SK-N-MC (cell line): ENCODE measurements around the gene NFAT5.

Experiments
- FOXP2 ChIP-seq: optimal IDR thresholded peaks from 2 replicates; pipeline ENCODE3; 2011; ENCODE audit warnings: mild to moderate bottlenecking, moderate library complexity; ENCODE audit not compliant: insufficient read depth; ENCODE audit errors: extremely low read length, control extremely low read depth
- POLR2AphosphoS5 ChIP-seq: IDR thresholded peaks from 2 replicates; pipeline ENCODE4 v1.6.1; 2012; ENCODE audit warnings: mild to moderate bottlenecking, low read depth, low read length, borderline replicate concordance

DNA sequence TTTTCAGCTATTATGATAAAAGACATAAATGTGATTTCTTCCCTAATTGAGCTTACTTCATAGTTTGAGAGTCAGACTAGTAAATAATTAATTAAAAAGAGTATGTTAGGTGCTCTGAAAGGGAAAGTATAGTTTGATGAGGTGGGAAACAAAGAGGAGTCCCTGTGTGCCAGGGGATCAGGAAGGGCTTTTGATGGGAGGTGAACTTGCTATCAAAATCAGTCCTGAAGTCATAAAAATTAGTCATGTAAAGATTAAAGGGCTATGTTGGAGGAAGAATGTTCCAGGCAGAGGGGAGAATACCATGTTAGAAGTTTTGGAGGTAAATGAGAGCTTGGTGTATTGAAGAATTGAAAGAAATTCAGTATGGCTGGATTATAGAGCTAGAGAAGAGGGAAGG lies 31.0 kb downstream of the NFAT5 start:
- TF ChIP-seq POLR2AphosphoS5 (no peak), FOXP2 (no peak)
